GM18508 (cell line): Measurements from ENCODE around the gene EFNB1.

ENCODE experiments used
- ATAC-seq: cut with Tn5 transposase; IDR thresholded peaks from one replicate; pipeline ENCODE4 v1.9.1; 2021; ENCODE audit warnings: moderate number of reproducible peaks; ENCODE audit not compliant: insufficient read depth, unreplicated experiment

The EFNB1 gene

DNA sequence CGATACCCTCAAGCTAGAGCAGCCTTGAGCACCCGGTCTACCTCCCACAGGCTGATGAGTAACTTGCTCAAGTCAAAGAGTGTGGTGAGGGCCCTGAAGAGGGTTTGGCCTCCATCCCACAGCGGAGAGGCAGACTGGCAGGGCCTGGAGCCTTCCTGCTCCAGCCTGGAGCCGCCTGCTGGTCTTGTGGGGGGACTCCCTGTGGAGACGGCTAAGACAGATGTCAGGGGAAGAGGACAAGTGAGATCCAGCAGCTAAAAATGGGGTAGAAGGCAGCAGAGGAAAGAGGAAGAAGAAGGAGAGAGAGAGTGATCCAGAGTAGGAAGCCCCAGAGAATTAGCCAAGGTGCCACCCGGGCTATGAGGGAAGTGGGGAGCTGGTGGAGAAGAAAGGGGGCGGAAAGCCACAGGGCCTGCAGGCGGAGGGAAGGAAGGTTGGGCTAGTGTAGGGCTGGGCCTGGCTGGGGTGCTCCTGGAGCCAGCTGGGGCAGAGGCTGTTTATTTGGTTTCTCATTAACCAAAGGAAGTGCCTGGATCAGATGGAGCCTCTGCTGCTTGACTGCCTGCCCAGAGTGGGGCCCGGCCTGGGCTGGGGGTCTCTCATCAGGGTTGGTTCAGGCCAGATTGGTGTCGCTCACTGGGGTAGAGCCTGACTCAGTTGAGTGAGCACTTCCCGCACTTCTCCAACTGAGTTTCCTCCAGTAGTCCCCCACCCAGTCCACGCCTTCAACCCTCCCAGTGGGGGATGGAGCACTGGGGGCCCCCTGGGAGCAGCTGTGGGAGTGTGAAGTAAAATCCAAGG, 14.2 kb downstream of the EFNB1 start:
- no peak for ATAC-seq

DNA sequence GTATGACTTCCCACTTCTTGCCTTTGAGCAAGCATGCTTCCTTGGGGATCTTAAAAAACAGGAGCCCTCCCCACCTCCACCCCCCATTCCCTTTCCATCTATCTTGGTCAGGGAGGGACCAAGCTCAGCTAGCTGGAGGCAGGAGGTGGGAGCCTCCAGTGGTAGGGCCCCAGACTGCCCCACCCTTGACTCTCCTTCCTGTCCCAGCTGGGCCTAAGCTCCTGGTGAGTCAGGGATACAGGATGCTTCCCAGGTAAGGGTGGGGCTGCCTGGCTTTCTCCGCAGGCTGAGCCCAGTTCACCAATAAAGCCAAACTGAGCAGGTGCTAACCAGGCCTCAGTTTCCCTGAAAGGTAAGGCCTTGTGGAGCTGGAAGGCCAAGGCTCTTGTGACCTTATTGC, 15.2 kb downstream of the EFNB1 start:
- ATAC-seq, result no peak

DNA sequence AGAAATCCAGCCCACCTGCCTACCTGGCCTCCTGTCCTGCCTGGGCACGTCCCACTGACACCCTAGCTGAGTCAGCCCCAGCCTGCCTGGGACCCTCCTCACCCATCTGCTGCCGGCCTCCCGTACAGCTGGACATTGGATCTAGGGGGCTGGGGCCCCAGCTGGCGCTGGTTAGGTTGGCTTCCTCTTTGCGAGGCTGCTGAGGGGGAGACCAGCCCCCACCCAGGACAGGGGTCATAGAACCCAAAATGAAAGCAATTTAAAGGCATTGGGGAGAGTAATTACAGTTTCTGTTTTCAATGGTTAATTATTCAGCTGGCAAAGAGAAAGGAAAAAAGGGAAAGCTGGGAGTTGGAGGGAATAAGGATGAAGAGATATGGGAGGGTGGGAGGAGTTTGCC, 15.8 kb downstream of the EFNB1 start:
- ATAC-seq, result no peak

DNA sequence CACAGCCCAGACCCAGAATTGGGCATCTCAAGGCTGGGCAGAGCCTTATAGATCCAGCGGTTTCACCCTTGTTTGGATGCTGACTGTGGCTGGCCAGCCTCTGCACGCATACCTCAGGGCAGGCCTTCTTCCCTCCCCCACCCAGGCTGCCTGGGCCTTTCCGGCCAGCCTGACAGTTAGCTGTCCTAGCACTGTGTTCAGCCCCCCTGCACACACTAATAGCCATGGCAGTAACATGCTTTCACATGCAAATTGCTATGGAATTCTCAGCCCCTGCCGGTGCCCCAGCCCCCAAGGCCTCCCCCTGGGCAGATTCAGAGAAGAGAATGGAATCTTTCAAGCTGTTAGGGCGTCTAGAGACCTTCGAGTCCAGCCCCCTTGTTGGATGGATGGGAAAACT, 17.7 kb downstream of the EFNB1 start:
- no peak for ATAC-seq

DNA sequence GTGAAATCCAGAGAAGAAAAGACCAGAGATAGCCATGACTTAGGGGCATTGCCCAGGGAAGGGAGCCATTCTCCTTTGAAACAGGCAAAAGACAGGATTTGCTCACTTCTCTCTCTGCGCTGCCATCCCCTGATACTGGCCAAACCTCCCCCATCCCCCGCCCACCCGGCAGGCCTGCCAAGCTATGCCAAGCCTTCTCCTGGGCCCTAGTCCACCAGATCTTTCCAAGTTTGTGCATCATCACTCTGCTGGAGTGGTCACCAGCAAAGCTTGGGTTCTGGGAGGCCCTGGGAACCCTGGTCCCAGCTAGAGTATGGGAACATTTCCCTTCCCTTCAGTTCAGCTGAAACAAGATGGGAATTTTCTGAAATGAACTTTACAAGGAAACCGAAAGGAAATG, 18.4 kb downstream of the EFNB1 start:
- no peak for ATAC-seq

DNA sequence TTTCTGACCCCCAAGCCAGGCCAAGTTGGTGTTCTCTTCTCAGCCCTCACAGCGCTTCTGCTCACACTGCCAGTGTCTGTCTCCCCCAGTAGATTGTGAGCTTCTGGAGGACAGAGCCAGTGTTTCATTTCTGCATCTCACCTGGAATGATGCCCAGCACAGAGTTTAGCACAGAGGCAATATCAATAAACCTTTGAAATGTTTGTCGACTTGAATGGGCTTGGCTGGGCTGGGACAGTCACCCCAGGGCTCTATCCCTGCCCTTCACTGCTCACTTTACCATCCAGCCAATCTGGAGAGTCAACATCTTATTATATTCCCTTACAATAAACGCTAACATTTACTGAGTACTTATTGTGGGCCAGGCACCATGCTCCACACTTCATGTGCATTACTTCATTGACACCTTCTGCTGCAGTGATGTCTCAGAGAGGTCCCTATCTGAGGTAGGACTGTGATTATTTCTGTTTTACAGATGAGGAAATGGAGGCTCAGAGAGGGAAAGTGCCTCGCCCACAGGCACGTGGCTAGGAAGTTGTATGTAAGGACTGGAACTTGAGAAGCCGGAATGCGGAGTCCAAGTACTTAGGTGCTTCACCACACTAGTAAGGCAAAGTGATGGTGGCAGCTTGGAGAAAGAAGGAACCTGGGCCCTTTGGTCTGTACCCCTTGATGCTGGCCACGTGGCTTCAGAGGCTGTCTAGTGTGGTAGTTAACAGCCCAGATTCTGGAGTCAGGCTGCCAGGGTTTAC, 19.5 kb downstream of the EFNB1 start:
- ATAC-seq, result no peak

DNA sequence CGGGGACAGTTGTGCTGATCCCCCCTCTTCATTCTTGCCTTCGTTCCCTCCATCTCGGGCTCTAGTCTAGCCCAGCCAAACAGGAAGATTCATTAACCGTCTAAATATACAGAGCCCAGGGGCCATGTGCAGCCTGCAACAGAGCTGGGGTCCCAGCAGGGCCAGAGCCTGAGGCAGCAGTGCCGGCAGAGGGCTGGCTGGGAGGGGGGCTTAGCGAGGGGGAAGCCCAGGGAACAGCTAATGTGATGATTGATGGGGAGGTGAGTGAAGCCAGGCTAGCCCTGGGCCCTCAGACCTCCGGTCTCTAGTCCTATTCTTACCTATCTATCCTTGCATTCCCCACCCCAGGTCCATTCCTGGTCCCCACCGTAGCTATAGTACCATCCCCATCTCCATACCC, 22.3 kb downstream of the EFNB1 start:
- no peak for ATAC-seq

DNA sequence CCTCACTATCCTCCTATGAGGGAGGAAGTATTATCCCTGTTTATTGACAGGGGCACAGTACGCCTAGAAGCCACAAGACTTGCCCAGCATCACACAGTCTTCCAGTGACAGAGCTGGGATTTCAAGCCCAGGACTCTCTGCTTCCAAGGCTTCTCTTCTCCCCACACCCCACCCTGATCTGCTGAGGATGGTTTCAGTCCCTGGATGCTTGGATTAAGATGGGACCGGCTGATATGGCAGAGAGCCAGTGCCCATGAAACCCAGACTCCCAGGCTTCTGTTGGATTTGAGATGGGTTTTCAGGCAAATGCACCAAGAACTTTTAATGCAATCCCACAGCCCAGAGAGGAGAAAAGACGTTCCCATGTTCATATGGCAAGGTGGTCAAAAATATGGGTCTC, 23.2 kb downstream of the EFNB1 start:
- ATAC-seq, result no peak

DNA sequence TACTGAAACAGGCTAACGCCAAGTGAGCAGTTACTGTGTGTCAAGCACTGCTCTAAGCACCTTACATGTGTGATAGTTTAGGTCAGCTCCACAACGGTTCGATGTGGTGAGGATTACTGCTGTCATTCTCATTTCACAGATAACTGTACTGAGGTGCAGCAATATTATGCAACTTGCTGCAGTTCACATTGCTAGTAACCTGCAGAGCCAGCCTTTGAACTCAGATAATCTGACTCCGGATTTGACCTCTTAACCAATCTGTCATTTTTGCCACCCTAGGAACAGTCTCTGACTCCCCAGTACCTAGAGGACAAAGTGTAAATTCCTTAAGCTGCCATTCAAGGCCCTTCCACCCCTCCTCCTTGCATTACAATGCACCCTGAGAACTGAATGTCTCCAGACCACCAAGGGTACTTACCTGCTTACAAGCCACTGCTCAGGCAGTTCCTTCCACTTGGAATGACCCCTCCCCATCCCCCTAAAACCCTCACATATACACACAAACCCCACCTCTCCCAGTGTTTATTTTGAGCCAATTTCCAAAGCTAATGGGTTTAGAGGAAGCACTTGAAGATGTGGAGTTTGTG, 24.9 kb downstream of the EFNB1 start:
- no peak for ATAC-seq

DNA sequence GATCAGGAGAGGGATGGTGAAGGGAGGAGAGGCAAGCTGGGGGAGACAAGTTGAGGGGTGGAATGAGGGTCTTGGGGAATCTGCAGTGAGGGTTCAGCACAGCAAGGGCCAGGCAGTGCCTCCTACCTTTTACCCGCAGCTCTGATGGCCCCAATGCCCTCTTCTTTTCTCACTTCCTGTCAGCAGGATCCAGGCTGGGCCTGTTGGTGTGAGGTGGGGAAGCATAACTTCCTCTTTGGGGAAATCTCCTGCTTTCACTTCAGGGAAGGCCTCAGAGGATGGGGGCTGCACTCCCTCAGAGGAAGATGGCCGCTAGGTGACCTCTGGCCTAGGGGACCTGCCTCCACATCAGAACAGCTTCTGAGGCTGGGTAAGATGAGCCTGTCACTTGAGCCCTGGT, 36.5 kb downstream of the EFNB1 start:
- no peak for ATAC-seq

DNA sequence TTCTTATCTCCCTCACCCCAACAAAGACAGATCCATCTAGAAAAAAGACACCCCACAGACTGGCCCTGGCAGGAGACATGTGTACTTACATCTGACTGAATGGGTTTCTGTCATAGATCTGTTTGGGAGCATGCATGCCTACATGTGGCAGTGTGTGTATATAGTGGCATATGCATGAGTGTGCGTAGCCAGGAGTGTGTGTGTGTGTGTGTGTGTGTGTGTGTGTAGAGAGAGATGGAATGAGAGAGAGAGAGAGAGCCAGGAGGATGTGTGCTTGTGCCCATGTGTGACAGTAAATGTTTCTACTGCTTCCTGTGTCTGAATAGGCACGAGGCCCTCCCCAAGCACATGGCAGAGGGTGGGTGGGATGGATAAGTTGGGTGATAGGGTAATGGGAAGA, 37.1 kb downstream of the EFNB1 start:
- ATAC-seq, result no peak

DNA sequence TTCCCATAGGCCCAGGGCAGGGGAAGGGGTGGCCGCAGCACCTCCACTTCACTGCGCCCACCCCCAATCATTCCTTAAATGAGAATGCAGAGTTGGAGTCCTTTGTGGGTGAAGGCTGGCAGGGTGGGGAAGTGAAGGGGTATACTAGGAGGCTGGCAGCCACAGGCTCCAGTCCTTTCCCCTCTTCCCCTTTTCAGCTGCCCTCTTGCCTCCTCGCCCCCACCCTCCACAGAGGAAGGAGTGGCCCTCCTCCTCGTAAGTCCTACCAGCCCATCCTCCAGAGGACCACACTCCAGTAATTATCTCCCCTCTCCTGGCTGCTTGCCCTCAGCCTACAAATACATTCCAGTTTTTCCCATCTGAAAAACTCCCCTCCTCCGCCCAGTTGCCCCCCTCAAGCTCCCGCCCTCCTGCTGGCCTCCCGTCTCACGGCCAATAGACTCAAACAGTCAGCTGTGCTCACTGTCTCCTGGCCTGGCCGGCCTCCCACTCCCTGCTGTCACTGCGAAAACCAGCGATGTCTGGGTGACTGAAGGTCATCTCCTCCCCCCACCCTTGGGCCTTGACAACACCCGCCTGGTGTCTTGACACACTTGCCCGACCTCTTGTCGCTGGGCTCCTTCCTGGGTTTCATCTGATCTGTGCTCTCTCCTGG, 38.8 kb downstream of the EFNB1 start:
- ATAC-seq, result no peak

DNA sequence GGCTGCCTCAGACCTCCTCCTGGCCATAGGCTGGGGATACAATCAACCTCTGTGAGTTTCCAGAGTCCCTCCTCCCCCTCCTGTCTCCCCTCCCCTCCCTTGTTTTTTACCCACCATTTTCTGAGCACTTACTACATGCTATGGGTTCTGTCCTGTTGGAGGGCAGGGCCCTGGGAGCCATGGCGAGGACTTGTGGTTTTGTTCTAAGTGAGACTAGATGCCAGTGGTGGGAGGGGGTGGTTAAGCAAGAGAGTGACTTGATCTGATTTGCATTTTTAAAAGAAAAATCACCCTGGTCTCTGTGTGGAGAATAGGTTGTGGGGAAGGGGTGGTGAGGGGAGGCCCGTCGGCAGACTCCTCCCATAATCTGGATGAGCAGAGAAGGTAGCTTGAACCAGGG, 39.5 kb downstream of the EFNB1 start:
- no peak for ATAC-seq

DNA sequence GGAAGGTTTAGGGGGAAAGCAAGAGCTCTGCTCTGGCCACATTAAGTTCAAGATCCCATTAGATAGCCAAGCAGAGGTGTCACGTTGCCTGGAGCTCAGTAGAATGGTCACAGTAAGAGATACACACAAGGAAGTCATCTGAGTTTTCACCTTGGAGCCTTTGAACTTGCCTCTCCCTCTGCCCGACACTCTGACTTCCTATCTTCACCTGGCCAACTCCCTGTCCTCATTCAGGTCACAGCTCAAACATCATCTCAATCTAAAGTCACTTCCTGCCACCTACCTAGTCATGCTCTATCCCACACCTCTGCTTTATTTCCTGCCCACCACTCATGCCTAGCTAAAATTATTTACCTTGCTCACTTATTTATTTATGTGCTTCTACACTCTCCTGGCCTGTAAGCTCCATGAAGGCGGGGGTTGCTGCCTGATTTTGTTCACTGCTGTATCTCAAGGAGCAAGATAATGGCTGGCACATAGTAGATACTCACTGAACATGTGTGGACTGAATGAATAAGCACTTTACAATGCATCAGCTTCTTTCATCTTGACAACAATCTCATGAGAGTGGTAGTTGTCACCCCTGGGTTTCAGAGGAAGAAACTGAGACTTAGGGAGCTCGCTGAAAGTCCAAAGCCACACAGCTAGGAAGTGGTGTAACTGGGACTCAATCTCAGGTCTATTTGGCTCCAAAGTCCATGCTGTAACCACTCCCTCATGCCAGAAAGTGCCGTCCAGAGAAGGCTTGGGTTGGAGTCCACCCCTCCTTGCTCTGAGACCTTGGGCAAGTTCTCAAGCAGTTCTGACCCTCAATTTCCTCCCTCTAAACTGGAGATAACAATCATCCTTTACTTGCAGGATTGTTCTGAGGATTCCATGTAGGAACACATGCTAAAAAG, 40.3 kb downstream of the EFNB1 start:
- ATAC-seq, result no peak

DNA sequence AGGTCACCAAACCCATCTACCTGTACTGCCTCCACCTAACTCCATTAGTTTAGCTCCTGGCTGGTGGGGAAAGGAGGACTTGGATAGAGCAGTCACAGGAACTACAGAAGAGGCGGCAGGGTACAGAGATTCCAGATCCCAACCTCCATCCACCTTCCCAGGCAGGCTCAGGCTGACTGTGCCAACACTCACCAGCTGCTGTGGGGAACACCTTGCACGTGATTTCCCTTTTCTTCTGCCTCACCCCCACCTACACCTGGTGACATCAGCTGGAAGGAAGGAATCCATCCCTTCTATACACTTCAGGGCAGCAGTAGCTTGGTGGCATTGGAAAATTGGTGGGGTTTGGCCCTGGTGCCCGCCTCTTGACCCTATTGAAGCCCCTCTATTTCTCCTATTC, 41.5 kb downstream of the EFNB1 start:
- no peak for ATAC-seq

DNA sequence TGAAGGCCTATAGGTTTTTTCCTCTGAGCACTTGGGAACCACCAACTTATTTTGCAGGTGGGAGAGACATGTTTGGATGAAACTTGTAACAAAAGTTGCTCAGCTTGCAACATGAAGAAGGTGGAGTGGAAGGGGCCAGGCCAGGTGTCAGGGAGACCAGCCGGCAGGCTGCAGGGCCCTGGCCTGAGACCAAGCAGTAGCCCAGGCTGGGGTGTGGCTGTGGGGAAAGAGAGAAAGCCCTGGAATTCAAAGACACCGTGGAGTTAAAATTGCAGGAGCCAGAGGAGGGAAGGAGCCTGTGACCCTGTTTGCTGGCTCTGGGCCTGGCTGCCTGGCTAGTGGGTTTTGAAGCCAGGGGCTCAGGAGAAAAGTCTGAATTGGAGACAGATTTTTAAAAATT, 43.4 kb downstream of the EFNB1 start:
- ATAC-seq, result no peak

DNA sequence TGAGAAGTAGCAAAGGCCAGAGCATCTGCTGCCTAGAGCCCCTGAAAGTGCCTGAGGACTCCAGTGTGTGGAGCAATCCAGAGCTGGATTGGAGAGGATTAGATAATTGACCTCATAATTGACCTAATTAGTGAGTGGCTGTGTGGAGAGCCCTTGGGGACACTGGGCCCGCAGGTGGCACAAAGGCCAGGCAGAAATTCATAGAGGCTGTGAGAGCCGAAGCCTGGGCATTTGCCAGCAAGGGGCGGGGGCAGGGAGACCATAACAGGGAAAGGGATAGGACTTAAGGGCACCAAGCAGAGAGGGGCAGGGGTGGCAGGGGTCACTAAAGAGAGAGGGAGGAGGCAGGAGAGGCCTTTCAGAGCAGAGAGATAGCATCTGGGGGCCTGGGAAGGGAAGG, 45.3 kb downstream of the EFNB1 start:
- no peak for ATAC-seq

DNA sequence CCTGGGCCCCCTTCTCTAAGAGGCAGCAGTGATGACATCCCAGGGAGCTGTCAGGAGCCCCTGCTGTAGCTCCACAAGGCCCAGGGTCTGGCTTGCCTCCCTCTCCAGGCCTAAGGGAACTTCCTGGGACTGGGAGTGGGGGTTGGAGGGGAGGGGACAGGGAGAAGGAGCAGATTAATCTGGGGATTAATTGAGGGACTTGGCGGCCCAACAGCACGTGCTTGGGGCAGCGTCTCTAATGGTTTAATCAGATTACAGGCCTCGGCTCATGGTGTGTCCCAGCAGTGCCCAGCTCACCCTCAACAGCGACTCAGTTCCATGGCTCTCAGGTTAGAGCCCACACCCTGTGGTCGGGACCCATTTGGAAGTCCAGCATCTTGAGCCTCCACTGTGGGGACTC, 47.9 kb downstream of the EFNB1 start:
- no peak for ATAC-seq

DNA sequence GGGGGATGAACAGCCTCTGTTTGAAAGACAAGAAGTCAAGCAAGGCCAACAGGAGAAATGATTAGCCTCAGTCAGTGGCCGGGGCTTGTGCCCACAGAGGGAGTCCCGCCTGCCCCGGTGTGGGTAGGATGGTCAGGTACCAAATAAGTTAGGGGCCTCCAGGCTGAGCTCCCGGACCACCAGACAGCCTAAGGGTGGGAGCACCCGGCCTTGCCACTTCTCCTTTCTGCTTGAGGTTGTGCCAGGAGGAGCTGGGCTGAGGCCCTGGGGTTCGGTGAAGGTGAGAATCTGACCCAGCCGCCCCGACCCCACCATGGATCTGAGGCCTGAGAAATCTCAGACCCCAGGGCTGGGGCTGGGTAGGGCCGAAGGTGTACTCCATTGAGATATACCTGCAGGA, 48.8 kb downstream of the EFNB1 start:
- no peak for ATAC-seq

DNA sequence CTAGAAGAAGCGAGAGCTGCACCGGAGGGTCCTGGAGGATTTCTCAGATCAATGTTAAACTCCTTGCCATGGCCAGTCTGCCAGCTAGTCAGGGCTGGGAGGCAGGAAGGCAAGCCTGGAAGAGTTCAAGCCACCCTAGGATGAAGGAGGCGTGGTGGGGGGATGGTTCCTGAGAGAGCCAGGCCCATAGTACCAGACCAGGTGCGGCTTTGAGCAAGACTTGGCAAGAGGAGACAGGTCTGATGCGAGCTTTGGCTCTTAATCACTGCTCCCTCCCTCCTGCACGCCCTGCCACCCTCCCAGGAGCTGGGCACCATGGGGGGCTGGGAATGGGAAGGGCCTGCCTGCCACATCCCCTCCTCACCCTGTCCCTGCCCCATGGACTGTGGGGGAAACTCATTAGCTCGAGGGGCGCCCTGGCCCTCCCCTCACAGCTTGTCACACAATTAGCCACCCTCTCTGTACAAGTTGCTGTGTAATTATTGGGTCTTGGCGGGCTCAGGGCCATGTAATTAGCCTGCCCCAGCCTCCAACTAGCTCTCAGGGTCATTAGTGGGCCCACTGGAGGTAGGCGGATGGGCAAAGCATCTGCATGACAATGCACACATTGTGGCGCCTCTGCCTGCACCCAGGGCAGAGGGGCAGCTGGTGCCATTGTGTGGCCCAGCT, 50.3 kb downstream of the EFNB1 start:
- no peak for ATAC-seq
